Measurements from ENCODE around the gene S100P.

DNA sequence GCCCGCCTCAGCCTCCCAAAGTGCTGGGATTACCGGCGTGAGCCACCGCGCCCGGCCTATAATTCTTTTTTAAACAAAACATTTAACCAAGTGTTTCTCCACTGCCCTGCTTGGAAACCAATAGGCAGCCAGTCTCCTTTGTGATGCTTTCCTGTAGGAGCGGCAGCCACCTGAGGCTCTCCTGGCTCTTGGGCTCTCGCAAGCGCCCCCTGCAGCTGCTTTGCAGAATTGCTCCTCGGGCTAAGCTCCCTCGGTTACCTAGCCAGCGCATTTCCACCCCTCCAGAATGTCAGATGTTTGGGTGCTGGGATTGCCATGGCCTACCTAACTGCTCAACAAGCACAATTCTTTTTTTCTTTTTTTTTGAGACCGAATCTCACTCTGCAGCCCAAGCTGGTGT is 7.7 kb downstream of the S100P start:
- TF ChIP-seq, protein P1, sequence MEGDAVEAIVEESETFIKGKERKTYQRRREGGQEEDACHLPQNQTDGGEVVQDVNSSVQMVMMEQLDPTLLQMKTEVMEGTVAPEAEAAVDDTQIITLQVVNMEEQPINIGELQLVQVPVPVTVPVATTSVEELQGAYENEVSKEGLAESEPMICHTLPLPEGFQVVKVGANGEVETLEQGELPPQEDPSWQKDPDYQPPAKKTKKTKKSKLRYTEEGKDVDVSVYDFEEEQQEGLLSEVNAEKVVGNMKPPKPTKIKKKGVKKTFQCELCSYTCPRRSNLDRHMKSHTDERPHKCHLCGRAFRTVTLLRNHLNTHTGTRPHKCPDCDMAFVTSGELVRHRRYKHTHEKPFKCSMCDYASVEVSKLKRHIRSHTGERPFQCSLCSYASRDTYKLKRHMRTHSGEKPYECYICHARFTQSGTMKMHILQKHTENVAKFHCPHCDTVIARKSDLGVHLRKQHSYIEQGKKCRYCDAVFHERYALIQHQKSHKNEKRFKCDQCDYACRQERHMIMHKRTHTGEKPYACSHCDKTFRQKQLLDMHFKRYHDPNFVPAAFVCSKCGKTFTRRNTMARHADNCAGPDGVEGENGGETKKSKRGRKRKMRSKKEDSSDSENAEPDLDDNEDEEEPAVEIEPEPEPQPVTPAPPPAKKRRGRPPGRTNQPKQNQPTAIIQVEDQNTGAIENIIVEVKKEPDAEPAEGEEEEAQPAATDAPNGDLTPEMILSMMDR (IDR thresholded peaks at IDR 0.05; ENCODE audit: low read length): no peak; the same call in 1 of the 2 replicates
- no peak for TF ChIP-seq EZH2 (IDR thresholded peaks at IDR 0.05; ENCODE audit: borderline replicate concordance, low read length)

Data from OCI-LY1 (cell line).